Neural progenitor cell (in vitro differentiated cells): Measurements from ENCODE around the gene MYO1B.

Source experiments
- EZH2 ChIP-seq: fragments of 200-600 bp; sonication (generic); IDR thresholded peaks from 2 replicates; pipeline ENCODE4 v1.6.1; 2017; ENCODE audit warnings: antibody characterized with exemption, mild to moderate bottlenecking, moderate library complexity
- EZH2phosphoT487 ChIP-seq: fragments of 200-600 bp; sonication (generic); IDR thresholded peaks from 2 replicates; pipeline ENCODE4 v1.6.1; 2017; ENCODE audit warnings: antibody characterized with exemption
- TF ChIP-seq, protein P1 (sequence below): fragments of 200-600 bp; sonication (generic); IDR thresholded peaks from 2 replicates; pipeline ENCODE4 v1.5.1; 2017; ENCODE audit warnings: antibody characterized with exemption, mild to moderate bottlenecking

DNA sequence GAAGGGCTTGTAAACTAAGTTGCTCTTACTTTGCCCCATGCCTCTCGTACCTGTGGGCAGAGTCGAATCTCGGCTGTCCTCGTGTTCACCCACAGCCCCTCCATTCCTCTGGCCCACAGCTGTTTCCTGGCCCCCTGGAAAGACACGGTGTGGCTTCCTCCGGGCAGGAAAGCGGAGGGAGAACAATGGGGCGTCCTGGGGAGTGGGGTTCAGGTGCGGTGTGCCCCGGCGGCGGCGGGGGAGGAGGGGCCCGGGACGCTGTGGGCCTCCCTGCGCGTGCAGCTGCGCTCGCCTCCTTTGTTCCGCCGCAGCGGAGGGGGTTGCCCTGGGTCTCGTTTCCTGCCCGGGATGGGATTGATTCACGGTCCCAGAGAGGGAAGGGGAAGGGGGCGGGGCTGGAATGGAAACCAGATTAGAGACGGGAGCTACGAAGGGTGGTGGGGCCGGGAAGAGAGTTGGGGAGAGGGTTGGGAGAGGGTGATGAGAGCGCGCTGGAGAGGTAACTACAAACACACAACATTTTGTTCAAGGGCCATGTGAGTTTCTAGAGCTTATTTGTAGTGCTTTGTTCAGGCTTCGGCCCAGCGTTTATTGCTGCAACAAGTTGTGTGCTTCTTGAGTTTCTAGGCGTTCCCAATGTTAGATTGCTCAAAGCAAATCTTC lies 796 bp downstream of the MYO1B start:
- TF ChIP-seq, protein P1, sequence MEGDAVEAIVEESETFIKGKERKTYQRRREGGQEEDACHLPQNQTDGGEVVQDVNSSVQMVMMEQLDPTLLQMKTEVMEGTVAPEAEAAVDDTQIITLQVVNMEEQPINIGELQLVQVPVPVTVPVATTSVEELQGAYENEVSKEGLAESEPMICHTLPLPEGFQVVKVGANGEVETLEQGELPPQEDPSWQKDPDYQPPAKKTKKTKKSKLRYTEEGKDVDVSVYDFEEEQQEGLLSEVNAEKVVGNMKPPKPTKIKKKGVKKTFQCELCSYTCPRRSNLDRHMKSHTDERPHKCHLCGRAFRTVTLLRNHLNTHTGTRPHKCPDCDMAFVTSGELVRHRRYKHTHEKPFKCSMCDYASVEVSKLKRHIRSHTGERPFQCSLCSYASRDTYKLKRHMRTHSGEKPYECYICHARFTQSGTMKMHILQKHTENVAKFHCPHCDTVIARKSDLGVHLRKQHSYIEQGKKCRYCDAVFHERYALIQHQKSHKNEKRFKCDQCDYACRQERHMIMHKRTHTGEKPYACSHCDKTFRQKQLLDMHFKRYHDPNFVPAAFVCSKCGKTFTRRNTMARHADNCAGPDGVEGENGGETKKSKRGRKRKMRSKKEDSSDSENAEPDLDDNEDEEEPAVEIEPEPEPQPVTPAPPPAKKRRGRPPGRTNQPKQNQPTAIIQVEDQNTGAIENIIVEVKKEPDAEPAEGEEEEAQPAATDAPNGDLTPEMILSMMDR, result no peak
- TF ChIP-seq EZH2 (no peak), EZH2phosphoT487 (peak; percentile 57)
